HuH-7 (cell line): ENCODE results near the gene HRAS.
"Not testable (repeated sequence)": the region's sequence is repeated elsewhere in the genome, so short reads cannot be mapped to it uniquely, and the experiment has no call there.

ENCODE experiments used
- DNase-seq: peaks from one replicate; pipeline ENCODE4 v3.0.0; 2011; ENCODE audit warnings: low spot score

The HRAS gene

GRCh38 chr11:532986-533585, 2.3 kb downstream of the HRAS start:
- DNase-seq: no peak

- DNase-seq: no peak
Observed at GRCh38 chr11:532527-532985, 2.8 kb downstream of the HRAS start.

- DNase-seq: no peak
Observed at GRCh38 chr11:531919-532526, 3.4 kb downstream of the HRAS start.

DNA sequence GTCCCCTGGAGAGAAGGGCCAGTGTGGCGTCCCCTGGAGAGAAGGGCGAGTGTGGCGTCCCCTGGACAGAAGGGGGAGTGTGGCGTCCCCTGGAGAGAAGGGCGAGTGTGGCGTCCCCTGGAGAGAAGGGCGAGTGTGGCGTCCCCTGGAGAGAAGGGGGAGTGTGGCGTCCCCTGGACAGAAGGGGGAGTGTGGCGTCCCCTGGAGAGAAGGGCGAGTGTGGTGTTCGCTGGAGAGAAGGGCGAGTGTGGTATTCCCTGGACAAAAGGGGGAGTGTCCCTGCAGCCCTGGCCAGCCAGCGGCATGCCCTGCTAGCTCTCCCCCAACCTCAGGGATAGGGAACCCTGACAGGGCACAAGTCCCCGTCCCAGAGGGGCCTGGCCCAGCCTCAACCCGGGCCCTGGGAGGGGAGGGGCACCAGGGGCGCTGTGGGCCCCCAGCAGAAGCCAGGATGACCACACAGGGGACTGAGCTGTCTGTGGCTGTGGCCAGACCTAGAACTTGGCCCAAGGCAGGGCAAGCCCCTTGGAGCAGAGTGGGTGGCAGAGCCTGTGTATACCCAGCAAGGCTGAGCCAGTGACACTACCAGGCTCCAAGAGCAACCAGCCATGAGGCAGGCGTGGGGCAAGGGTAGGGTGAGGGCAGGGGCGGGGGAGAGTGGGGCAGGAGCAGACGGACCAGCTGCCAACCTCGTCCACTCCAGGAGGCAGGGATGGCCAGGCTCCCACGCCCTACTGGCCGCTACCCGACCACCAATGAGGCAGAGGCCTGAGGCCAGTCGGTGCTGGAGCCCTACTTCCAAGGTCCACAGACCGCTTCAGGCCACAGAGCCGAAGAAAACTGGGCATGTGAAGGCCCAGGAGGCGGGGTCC, 4.2 kb downstream of the HRAS start:
- DNase-seq: no peak

DNA sequence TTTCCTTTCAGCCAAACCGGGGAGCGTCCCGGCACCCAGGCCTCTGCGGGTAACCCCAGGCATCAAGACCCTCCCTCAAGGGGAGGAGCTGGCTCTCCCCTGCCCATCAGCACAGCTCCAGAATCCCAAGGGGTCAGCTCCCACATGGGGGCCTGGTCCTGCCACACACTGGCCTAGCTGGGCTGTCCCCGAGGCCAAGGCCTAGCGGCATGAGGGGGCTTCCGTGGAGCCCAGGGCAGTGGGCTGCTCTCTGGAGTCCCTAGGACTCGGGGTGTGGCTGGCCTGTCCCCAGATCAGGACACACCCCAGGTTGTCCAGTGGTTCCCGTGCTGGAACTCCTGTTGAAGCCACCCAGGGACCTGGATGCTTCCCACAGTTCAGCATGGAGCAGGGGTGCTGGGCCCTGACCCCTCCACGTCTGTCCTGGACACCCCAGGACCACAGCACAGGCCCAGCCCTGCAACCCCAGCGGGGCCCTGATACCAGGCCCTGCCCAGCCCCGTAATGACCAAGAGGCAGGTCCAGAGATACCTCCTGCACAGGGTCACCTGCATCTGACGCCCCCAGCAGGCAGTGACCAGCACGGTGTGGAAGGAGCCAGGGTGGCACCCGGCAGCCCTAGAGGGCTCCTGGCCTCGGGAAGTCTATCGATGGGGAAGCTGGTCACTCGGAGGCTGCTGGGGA, 5.5 kb downstream of the HRAS start:
- no peak for DNase-seq

- DNase-seq: no peak
Observed at GRCh38 chr11:528815-529727, 6.3 kb downstream of the HRAS start.

- no peak for DNase-seq
Observed at GRCh38 chr11:528166-528814, 7.1 kb downstream of the HRAS start.

DNA sequence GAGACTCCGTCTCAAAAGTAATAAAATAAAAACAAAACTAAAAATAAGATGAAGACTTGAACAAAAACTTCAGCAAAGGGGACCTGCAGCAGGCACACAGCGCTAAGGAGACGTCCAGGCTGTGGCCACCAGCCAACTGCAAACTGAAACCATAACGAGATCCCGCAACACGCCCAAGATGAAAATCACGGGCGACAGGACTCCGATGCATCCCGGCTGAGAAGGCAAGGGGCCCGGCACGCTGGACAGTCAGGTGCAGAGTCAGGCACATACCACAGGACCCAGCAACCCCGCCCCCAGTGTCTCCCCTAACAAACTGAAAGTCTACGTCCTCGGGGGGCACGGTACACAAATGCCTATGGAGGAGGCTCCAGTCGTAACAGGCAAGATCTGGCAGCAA, 9.2 kb downstream of the HRAS start:
- DNase-seq: no peak

GRCh38 chr11:521177-521688, 14.1 kb downstream of the HRAS start:
- DNase-seq: no peak

GRCh38 chr11:520428-521176, 14.8 kb downstream of the HRAS start:
- no peak for DNase-seq

DNA sequence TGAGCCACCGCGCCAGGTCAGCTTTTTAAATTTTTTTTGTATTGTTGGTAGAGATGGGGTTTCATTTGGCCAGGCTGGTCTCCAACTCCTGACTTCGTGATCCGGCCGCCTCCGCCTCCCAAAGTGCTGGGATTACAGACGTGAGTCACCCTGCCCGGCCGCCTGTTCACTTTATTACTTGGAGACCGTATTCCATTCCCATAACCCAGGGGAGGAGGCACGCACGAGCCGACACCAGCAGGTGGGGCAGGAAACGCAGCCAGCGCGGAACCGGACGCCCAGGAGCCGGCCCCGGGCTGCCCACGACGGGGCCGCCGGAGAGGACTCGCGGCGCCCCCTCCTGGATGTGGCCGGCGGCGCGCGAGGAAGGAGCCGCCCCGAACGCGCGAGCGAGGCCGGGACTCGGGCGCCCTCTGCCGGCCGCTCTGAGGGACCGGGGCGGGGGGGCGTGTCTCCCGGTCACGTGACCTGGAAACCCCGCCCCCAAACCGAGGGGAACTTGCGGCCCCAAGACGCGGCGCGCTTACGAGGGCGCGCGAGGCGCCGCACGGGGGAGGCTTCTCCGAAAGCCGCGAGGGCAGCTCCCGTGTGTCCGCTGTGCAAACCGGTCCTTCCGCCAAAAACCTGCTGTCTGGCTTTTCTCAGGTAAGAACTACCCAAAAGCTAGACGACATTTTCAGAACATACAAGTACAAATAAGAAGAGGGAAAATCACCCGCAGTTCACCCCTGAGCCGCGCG, 16.7 kb downstream of the HRAS start:
- DNase-seq: peak; percentile 87

- not testable (repeated sequence) for DNase-seq
Observed at GRCh38 chr11:516918-517685, 18.3 kb downstream of the HRAS start.

- DNase-seq: no peak
Observed at GRCh38 chr11:516400-516799, 19.0 kb downstream of the HRAS start.

- no peak for DNase-seq
Observed at GRCh38 chr11:515131-515530, 20.2 kb downstream of the HRAS start.

DNA sequence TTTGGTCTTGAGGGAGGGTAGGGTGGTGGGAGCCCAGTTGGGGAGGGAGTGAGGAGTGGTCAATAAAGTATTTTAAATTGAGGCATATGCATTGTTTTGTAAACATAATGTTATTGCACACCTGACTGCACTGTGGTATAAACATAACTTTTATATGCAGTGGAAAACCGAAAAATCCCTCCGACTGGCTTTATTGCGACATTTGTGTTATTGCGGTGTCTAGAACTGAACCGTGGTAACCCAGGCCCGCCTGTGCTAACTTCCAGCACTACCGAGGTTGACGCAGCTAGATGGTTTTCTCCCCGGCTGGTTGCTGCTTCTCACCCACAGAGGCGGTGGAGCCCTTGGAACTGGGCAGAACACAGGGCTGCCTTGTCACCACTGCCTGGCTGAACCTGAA, 20.8 kb downstream of the HRAS start:
- DNase-seq: no peak

DNA sequence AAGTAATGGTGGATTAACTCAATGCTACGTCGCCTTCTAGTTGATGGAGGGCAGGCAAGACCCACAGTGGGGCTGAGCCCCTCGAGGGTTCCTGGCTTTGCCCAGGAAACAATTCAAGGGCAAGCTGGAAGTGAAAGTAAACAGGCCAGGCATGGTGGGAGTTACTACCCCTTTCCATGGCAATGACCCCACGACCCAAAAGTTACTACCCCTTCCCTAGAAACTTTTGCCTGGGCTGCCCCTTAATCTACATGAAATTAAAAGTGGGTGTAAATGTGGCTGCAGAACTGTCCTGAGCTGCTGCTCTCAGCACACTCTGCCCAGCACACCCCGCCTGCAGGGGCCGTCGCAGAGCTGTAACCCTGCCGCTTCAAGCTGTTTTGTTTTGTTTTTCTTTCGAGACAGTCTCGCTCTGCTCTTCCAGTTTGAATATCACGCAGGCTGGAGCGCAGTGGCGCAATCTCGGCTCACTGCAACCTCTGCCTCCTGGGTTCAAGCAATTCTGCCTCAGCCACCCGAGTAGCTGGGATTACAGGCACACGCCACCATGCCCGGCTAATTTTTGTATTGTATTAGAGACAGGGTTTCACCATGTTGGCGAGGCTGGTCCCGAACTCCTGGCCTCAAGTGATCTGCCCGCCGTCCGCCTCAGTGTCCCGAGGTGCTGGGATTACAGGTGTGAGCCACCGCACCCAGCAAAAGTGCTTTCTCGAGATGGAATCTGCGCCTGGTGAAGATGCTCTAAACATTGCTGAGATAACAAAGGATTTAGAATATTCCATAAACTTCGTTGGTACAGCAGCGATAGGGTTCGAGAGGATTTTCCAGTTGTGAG, 22.4 kb downstream of the HRAS start:
- no peak for DNase-seq

DNA sequence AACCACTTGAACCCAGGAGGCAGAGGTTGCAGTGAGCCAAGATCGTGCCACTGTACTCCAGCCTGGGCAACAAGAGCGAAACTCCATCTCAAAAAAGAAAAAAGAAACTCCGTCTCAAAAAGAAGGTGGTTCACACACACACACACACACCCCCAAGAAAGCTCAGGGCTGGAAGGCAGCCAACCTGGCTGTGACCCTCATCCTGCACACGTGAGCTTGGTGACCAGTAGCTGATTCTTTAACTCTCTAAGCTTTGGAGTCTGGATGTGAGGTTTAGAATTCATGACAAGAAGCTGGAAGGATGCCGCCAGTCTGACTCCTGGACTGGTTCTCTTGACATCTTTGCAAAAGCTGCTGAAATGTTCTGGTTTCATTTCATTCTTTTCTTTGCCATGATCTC, 26.4 kb downstream of the HRAS start:
- DNase-seq: no peak
